ENCODE results near the gene ZNF213.
"Not testable (repeated sequence)": the region's sequence is repeated elsewhere in the genome, so short reads cannot be mapped to it uniquely, and the experiment has no call there.

ZNF213 gene

GRCh38 chr16:3149630-3150345 is 15.0 kb downstream of the ZNF213 start:
- DNase-seq: peak; percentile 75

DNA sequence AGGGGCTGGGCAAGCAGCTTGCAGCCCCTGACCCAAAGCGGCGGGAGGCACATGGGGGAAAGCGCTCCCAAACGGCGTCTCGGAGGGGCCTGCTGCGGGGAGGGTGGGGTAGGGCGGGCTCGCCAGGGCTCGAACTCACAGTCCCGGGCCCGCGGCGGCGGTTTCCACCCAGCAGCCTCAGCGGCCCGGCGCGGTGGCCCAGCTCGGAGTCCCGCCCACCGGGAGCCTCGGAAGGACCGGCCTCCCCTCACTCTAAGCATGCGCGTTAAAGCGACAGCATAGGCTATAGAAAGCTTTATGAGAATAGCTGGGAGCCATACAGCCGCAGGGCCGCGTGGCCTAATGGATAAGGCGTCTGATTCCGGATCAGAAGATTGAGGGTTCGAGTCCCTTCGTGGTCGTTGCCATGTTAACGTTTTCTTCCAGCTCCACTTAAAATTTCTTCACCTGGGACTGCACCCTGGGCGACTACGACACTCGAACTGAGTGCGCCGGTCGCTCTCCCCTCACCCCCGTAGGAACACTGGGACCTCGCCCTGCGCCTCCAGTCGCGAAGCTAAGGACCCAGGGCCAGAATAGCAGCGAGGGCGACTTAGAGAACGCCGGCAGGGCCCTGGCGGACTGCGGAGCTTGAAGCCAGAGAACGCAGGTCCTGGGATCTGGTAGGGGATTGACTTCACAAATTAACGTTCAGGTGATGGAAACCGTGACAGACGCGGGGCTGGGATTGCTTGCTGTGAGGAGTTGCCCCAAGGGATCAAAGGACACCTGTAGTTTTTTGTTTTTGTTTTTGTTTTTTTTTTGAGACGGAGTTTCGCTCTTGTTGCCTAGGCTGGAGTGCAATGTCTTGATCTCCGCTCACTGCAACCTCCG is 15.8 kb downstream of the ZNF213 start:
- DNase-seq: peak; percentile 96

DNA sequence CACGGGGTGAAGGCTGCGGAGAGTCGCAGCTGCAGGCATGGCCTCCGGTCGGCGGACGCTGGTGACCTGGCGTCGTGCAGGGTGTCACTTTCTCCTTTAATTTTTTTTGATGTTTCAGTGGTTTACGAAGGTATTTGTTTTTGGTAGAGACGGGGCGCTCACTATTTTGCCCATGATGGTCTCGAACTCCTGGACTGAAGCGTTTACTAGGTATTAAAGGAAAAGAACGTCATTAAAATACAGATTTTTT is 17.1 kb downstream of the ZNF213 start:
- DNase-seq: no peak

- peak; percentile 94 for DNase-seq
These were observed 17.6 kb downstream of the ZNF213 start for GRCh38 chr16:3152277-3152990.

DNA sequence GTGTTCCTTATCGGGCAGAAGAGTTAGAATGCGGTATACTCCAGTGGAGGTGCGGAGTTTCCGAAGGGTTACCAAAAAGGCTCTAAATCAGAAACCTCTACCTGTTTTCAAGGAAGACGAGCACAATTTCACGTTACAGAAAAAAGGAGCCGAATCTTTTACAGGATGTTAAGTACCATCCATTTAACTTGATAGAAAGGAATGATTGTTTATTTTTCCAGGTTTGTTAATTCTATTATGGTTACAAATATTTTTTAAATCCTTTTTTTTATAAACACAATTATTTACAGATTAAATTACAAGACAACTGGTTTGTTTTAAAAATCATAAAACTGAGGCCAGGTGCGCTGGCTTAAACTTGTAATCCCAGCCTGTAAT is 18.2 kb downstream of the ZNF213 start:
- DNase-seq: no peak

- no peak for DNase-seq
These were observed 20.4 kb downstream of the ZNF213 start for GRCh38 chr16:3155181-3155580.

- no peak for DNase-seq
These were observed 21.1 kb downstream of the ZNF213 start for GRCh38 chr16:3155972-3156371.

DNA sequence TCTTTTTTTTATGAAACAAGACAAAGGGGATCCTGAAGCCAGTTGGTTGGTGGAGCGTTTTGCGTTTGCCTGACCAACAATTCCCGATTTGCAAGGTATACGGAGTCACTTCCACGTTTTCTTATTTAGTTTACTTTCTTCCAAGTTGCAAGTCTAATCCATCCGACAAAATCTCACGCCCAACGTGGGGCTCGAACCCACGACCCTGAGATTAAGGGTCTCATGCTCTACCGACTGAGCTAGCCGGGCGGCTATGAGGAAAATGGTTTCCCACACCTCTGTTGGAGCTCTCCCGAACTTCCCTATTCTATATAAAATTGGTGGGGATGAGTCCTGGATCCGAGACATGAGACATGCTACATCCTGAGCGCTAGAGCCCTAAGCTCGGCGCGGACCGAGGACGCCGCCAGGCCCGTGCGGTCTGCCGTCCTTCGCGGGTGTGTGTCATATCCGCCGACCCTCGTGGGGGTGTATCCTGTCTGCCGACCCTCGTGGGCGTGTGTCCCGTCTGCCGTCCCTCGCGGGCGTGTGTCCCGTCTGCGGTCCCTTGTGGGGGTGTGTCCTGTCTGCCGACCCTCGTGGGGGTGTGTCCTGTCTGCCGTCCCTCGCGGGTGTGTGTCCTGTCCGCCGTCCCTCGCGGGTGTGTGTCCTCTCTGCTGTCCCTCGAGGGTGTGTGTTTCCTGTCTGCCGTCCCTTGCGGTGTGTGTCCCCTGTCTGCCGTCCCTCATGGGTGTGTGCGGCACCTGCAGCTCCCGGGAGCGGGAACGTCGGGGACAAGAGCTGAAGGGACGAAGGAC is 22.6 kb downstream of the ZNF213 start:
- peak; percentile 96 for DNase-seq

DNA sequence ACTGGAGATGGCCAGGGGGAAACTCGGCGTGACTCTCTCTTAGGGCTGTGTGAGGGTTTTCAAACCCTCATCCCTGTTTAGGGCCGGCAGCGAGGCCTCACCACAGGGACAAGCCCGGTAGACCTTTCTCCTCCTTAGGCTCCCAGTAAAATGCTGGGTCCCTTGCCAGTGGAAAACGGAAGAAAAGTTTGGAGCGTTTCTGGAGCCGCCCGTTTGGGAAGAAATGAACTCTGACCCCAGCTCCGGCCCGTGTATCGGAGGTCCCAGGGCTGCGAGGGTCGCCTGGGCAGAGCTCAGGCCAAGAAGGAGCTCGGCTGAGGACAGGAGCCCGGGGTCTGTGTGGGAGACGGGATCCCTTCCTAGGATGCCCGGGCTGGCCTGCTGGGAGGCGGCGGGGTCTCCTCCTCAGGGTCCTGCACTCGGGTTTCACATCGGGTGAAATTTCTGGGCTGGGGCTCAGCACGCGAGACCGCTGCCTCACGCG is 23.2 kb downstream of the ZNF213 start:
- no peak for DNase-seq

DNA sequence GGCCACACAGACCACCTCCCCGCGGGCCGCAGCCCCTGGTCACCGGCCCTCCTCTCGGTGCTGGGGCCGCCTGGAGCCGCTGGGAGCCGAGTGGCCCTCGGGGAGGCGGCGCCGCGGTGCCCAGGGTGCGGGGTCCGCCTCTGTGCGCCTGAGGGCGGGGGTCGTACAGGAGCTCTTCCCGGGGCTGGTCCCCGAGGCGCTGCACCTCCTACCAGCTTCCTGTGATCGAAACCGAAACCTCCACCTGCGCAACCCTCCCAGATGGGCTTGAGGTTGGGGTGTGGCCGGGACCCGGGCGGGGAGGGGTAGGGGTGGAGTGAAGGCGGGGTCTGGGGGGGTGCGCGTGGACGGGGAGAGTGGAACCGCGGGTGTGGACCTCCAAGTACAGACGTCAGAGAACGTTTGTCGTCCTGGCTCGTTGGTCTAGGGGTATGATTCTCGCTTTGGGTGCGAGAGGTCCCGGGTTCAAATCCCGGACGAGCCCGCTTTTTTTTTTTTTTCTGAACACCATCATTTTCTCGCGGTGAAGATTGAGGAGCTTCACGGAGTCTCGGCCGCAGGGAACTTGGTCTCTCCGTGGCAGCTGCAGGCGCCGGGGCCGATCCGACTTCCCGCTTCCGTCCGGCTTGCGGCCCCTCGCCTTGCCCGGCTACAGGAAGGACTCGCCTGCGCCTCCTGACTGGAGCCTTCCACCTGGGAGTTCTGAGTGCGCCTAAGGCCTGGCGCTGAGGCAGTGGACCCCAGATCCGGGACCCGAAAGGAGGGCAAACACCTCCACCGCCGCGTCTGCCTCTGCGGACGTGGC is 23.9 kb downstream of the ZNF213 start:
- DNase-seq: peak; percentile 89

GRCh38 chr16:3161235-3162018 is 26.6 kb downstream of the ZNF213 start:
- no peak for DNase-seq

DNA sequence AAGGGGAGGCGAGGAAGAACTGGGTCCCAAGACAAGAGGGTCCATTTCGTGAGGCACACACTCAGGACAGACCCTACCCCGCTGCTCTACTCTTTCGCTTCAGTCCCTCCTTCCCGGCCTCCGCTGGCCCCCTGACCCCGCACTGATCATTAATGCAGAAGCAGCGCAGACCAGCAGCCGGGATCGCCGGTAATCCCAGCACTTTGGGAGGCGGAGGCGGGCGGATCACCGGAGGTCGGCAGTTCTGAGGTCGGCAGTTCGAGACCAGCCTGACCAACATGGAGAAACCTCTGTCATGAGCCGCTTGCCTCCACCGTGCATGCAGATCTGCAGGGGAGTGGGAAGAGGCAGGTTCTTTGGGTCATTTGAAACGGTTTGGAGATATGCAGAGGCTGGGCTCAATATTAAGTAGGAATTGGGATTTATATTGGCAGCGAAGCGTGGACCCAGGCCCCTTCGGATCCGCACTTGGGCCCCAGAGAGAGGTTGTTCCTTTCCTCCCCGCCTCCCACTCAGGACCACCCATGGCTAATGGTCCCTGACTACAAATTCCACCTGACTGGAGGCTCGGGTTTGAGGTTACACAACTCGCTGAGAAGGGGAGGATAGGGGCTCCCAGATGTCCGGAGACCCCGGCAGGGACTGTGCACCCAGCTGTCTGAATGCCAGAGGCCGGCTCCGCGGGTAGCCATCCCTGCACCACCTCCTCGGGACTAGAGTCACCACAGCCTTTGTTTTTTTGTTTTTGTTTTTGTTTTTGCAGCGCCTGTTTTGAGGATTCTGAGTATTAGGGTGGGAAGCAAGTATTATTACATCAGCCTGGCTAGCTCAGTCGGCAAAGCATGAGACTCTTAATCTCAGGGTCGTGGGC is 29.5 kb downstream of the ZNF213 start:
- DNase-seq: no peak

DNA sequence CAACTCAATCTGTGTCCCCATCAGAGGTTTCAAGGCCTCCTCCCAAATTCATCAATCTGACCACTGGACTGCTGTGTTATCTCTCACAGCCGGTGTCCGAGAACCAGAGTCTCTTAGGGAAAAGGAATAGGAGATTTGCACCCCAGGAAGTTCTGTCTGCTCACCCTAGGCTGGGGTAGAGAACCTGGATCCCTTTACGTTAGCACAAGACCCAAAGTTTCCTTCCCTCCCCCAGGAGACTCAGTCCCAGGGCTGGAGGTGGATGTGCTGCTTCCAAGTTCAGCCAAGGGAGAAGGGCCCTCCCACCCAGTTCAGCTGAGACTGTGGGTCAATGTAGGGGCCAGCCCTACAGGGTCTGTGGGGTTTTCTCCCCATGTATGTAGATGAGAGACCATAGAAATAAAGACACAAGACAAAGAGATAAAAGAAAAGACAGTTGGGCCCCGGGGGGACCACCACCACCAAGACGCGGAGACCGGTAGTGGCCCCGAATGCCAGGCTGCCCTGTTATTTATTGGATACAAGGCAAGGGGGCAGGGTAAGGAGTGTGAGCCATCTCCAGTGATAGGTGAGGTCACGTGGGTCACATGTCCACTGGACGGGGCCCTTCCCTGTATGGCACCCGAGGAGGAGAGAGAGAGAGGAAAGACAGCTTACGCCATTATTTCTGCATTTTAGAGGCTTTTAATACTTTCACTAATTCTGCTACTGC is 30.4 kb downstream of the ZNF213 start:
- DNase-seq: no peak

- DNase-seq: no peak
These were observed 31.7 kb downstream of the ZNF213 start for GRCh38 chr16:3166505-3166886.

DNA sequence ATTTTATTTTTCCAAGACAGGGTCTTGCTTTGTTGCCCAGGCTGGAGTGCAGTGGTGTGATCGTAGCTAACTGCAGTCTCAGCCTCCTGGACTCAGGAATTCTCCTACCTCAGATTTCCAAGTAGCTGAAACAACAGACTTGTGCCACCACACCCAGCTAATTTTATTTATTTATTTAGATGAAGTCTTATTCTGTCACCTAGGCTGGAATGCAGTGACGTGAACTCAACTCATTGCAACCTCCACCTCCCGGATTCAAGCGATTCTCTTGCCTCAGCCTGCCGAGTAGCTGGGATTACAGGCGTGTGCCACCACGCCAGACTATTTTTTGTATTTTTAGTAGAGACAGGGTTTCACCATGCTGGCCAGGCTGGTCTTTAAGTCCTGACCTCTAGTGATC is 33.9 kb downstream of the ZNF213 start:
- not testable (repeated sequence) for DNase-seq

DNA sequence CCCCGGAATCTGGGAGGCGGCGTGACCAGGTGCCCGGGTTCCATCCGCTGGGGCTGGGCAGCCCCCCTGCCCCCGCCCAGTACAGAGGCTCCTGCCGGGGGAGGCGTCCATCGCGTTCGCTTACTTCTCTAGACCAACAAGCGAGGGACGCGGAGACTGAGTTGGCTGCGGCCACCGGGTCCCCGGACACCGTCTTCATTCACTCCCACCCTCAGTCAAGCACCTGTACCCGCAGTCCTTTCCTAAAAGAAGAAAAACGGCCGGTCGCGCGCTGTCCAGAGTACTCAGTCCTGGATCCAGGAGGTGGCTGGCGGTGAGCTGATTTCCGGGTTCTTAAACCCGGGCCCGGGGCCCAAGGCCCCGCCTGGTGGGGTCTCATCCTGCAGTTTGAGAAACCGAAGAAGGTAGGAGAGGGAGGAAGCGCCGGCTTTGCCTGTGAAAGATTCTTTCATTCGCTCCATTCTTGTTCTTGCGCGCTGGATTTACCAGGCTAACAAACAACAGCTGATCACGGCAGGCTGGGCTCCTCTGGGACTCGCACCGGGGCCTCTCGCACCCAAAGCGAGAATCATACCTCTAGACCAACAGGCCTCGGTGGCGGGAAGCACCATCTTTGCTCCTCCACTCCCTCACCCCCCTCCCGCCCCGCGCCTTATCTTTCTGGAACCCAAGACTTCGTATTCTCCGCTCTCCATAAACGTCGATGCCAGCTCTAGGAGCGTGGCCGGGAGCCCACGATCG is 35.8 kb downstream of the ZNF213 start:
- DNase-seq: no peak

DNA sequence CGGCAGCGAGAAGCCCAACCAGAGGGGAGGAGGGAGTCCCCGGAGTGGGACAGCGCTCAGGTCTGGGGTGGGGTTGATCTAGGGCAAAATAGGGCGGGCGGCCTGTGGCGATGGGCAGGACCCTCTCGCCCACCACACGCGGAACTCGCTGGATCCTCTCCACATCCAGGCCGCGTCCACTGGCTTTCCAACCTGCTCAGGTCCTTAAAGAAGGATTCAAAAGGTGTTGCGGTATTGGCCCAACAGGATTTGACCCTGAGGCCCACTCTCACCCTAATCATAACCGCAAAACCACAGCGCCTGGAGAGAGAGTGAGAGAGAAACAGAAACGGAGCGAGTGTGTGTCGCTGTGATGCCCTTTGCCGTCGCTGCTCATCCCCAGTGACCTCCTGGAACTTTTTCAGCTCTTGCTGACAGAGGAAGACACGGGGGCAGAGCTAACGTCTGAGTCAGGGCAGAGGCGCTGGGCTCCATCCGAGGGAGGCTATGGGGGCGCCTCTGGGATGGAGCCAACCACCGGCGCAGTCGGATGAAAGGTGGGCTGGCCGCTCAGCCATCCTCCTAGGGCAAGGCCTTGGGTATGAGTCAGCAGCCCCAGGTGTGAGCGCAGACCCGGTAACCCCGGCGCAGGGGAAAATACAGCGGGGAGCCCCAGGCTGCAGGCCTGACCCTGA is 36.5 kb downstream of the ZNF213 start:
- no peak for DNase-seq

All from fibroblast of skin of right biceps (primary cell).